ENCODE results near the gene PADI6. TPM values are rescaled to one million over a fixed set of nuclear protein-coding genes. Genes with fewer than 3 reads are reported as not detected.

Gene PADI6
- total and polyA plus RNA-seq, 2 of the 8 experiments (the other 6 are each of a cell fraction or from before 2014, with no cell fraction given): not detected

GRCh38 chr1:17358557-17358956 is 13.4 kb upstream of the PADI6 start:
- TF ChIP-seq ASH2L (IDR thresholded peaks at IDR 0.05; ENCODE audit: low read length) (no peak), KDM1A (IDR thresholded peaks at IDR 0.05; ENCODE audit: borderline replicate concordance, low read length) (peak; percentile 75; the same call in 1 of the 2 replicates)
- Histone ChIP-seq H2BK15ac (ENCODE audit: low read length) (no peak overlapping the region), H3K79me2 (ENCODE audit: control insufficient read depth in 1 of 2, insufficient read depth in 2 of 2, low read length in 2 of 2) (no peaks in the 10 kb centered on the region), H2BK120ac (replicated peaks; ENCODE audit: low read depth, low read length) (no peak overlapping the region), H3K27ac (ENCODE audit: low read depth, low read length) (no peak overlapping the region), H3K4me3 (ENCODE audit: extremely low read depth in 1 of 4, insufficient read depth in 2 of 4, low read depth in 3 of 4, low read length in 4 of 4) (no peak overlapping the region), H4K5ac (ENCODE audit: insufficient read length, low read depth, low read length) (no peak overlapping the region), H3K4ac (replicated peaks; ENCODE audit: insufficient read length, low read depth, low read length) (no peak overlapping the region), H2BK20ac (ENCODE audit: low read length) (no peak overlapping the region), H4K20me1 (replicated peaks in 1 of 2; ENCODE audit: control insufficient read depth in 1 of 2, insufficient read depth in 2 of 2, low read length in 2 of 2) (peaks cover 0 to 2% of the 10 kb centered on the region in 2 experiments), H3K23ac (ENCODE audit: insufficient read length) (no peak overlapping the region), H2BK5ac (ENCODE audit: low read depth, low read length) (no peak overlapping the region), H3K4me1 (replicated peaks in 1 of 4; ENCODE audit: control insufficient read depth in 3 of 4, insufficient read depth in 4 of 4, low read length in 3 of 4) (peaks cover 0 to 2% (median 1%) of the 10 kb centered on the region in 4 experiments; a peak in 1 of 7 replicates), H3K36me3 (ENCODE audit: control insufficient read depth in 2 of 4, insufficient read depth in 4 of 4, low read length in 3 of 4) (no peaks in the 10 kb centered on the region), H4K8ac (ENCODE audit: extremely low read depth, insufficient read depth, low read length) (no peak overlapping the region), H2AFZ (ENCODE audit: low read length) (no peak overlapping the region), H3K9me3 (ENCODE audit: insufficient read depth in 2 of 2, low read depth in 1 of 2, low read length in 1 of 2) (no peaks in the 10 kb centered on the region), H3K18ac (ENCODE audit: extremely low read depth, low read length) (no peak overlapping the region), H3K14ac (ENCODE audit: insufficient read length) (no peak overlapping the region), H3K79me1 (ENCODE audit: low read depth, low read length) (no peaks in the 10 kb centered on the region), H2BK12ac (ENCODE audit: low read depth, low read length) (no peak overlapping the region), H3K27me3 (replicated peaks in 1 of 4; ENCODE audit: control insufficient read depth in 3 of 4, extremely low read depth in 1 of 4, insufficient read depth in 3 of 4, low read length in 3 of 4) (no peaks in the 10 kb centered on the region), H2AK5ac (ENCODE audit: low read depth, low read length) (no peak overlapping the region), H3K23me2 (ENCODE audit: low read depth, low read length) (no peaks in the 10 kb centered on the region), H3K4me2 (ENCODE audit: insufficient read depth in 1 of 2, low read depth in 2 of 2, low read length in 2 of 2) (no peak overlapping the region), H4K91ac (replicated peaks; ENCODE audit: insufficient read length, low read length) (no peak overlapping the region), H3K9ac (replicated peaks in 1 of 4; ENCODE audit: extremely low read depth in 1 of 4, low read depth in 3 of 4, low read length in 3 of 4) (no peak overlapping the region), H3K56ac (replicated peaks; ENCODE audit: insufficient read length, low read depth, low read length) (no peak overlapping the region)
- CTCF ChIA-PET (ENCODE audit: partially characterized antibody): interaction anchor here (1.0 kb wide), 2 partner anchors 10 to 12 kb away, joined by 3 to 6 read pairs; no protein-coding TSS in a partner anchor
- FAIRE-seq: no peak
- no peak for DNase-seq (ENCODE audit: low read depth in 1 of 2, low spot score in 2 of 2)
- POLR2A ChIA-PET (ENCODE audit: partially characterized antibody): interaction anchor here (0.6 kb wide), 1 partner anchor 90 kb away, joined by 3 read pairs; no protein-coding TSS in a partner anchor
- 82% methylated on average over 3 of the region's 4 CpGs; no CpG with 5 or more reads in 1 of the 2 experiments for WGBS, 2 experiments (ENCODE audit: extremely low coverage in 1 of 2, insufficient coverage in 1 of 2, insufficient read length in 1 of 2, insufficient replicate concordance in 2 of 2, low coverage in 1 of 2, low lambda C conversion rate in 2 of 2, missing lambda C conversion rate in 1 of 2)
